Stimulated activated CD8-positive, alpha-beta memory T cell treated with anti-CD3 and anti-CD28 coated beads, Interleukin-12 subunit alpha, Interleukin-12 subunit beta, amount 100 ng/mL, for 24 hours (primary cell): ENCODE results near the gene EID2.
A peak's percentile ranks its signal among the peaks of the same experiment; 100 is the strongest.

Experiments
- DNase-seq: peaks from one replicate; pipeline ENCODE4 v3.0.0-alpha.2; 2020; ENCODE audit errors: extremely low read depth

The EID2 gene

GRCh38 chr19:39533791-39534190, 6.2 kb downstream of the EID2 start:
- no peak for DNase-seq

GRCh38 chr19:39533003-39533512, 6.9 kb downstream of the EID2 start:
- no peak for DNase-seq

GRCh38 chr19:39532233-39533002, 7.5 kb downstream of the EID2 start, which contains the start of gene EID2B:
Gene EID2B, minus strand, starts transcription at chr19:39532852. Its CDS starts 50 bp downstream, at chr19:39532802.
- DNase-seq, result peak; percentile 89

GRCh38 chr19:39531834-39532232, 8.1 kb downstream of the EID2 start:
- no peak for DNase-seq

GRCh38 chr19:39525205-39525604, 14.8 kb downstream of the EID2 start:
- no peak for DNase-seq

- DNase-seq, result no peak
Observed at GRCh38 chr19:39524495-39524894, 15.5 kb downstream of the EID2 start.

- DNase-seq, result no peak
Observed at GRCh38 chr19:39520541-39521484, 19.1 kb downstream of the EID2 start.

GRCh38 chr19:39518975-39519374, 21.0 kb downstream of the EID2 start:
- DNase-seq, result no peak

- DNase-seq, result no peak
Observed at GRCh38 chr19:39518458-39518857, 21.5 kb downstream of the EID2 start.

GRCh38 chr19:39517432-39517831, 22.5 kb downstream of the EID2 start:
- DNase-seq, result no peak

GRCh38 chr19:39516270-39516669, 23.7 kb downstream of the EID2 start:
- DNase-seq, result no peak

GRCh38 chr19:39515551-39516191, 24.3 kb downstream of the EID2 start:
- no peak for DNase-seq

GRCh38 chr19:39514840-39515550, 25.0 kb downstream of the EID2 start, which contains the start of gene SELENOV:
Gene SELENOV, plus strand, starts transcription at chr19:39515139. Its CDS starts 74 bp downstream, at chr19:39515213.
- no peak for DNase-seq

- DNase-seq, result no peak
Observed at GRCh38 chr19:39512988-39513387, 27.0 kb downstream of the EID2 start.

- no peak for DNase-seq
Observed at GRCh38 chr19:39509233-39509632, 30.7 kb downstream of the EID2 start.

GRCh38 chr19:39508629-39509028, 31.3 kb downstream of the EID2 start:
- no peak for DNase-seq

- DNase-seq, result no peak
Observed at GRCh38 chr19:39507715-39508364, 32.1 kb downstream of the EID2 start.

- DNase-seq, result peak; percentile 42
Observed at GRCh38 chr19:39506944-39507714, 32.8 kb downstream of the EID2 start.

GRCh38 chr19:39506598-39506943, 33.4 kb downstream of the EID2 start:
- DNase-seq, result no peak
